Ovary (tissue), 3 donors: ENCODE results near the gene COA8.

Source experiments
- POLR2A ChIP-seq: fragments of 450-650 bp; IDR thresholded peaks from one replicate; pipeline ENCODE4 v1.6.1; 2017; ENCODE audit warnings: antibody characterized with exemption, mild to moderate bottlenecking, moderate library complexity
- TF ChIP-seq, protein P1 (sequence below), 3 donors: fragments of 450-650 bp in 2 of 3; fragments of 200-600 bp in 1 of 3; IDR thresholded peaks; one replicate each; pipeline versions ENCODE4 v1.5.1 to v1.8.0; 2016 to 2022; ENCODE audit warnings: antibody characterized with exemption in 3 of 3, mild to moderate bottlenecking in 1 of 3
- donor health status: DM: no; HTN: no; CAD: no.

DNA sequence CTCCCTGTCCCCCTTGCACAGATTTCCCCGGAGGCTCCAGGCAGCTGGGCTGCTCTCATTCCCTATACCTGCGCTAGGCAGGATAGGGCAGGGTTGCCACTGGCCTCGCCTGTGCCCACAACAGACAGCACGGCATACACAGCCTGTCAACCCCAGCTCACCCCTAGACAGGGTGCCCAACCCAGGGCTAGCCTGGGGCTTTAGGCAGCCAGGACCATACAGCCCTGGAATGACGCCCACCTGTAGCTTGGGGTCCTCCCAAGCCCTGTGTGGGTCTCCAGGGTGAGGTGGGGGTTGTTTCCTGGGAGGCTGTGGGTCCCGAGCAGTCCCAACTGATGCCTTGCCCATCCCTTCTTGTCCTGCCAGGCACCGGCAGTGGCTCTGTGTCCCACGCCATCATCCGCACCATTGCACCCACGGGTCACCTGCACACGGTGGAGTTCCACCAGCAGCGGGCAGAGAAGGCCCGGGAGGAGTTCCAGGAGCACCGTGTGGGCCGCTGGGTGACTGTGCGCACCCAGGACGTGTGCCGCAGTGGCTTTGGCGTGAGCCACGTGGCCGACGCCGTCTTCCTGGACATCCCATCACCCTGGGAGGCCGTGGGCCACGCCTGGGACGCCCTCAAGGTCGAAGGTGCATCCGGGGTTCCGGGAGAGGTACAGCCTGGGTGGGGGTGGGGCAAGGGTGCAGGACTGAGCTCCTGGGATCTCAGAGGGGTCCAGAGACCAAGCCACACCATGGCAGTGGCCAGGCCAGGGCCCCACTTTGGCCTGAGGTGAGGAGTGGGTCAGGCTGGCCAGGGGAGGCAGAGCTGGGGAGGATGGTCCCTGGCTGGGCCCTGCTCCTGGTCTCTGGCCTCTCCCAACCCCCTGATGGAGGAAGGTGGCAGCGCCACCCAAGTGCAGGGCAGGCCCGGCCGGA lies 30.3 kb upstream of the COA8 start:
- TF ChIP-seq, protein P1, sequence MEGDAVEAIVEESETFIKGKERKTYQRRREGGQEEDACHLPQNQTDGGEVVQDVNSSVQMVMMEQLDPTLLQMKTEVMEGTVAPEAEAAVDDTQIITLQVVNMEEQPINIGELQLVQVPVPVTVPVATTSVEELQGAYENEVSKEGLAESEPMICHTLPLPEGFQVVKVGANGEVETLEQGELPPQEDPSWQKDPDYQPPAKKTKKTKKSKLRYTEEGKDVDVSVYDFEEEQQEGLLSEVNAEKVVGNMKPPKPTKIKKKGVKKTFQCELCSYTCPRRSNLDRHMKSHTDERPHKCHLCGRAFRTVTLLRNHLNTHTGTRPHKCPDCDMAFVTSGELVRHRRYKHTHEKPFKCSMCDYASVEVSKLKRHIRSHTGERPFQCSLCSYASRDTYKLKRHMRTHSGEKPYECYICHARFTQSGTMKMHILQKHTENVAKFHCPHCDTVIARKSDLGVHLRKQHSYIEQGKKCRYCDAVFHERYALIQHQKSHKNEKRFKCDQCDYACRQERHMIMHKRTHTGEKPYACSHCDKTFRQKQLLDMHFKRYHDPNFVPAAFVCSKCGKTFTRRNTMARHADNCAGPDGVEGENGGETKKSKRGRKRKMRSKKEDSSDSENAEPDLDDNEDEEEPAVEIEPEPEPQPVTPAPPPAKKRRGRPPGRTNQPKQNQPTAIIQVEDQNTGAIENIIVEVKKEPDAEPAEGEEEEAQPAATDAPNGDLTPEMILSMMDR (IDR thresholded peaks at IDR 0.05): no peak
- no peak for TF ChIP-seq POLR2A
